Cardiac fibroblast (primary cell): ENCODE data around the gene DGKQ.

Experiments used
- DNase-seq, 2 donors: peaks; one replicate each; pipeline versions ENCODE4 v3.0.0 to v3.0.0-alpha.2; 2010; ENCODE audit warnings: low read depth in 2 of 2
- H3K4me3 ChIP-seq, 2 donors: replicated peaks in 1 of 2; 1 replicate in 1 of 2; 2 replicates in 1 of 2; pipeline ENCODE4 v1.5.1; 2011; ENCODE audit warnings: low read depth in 2 of 2, low read length in 2 of 2, mild to moderate bottlenecking in 2 of 2, moderate library complexity in 1 of 2
- TF ChIP-seq, protein P1 (sequence below): IDR thresholded peaks from one replicate; pipeline ENCODE4 v1.5.1; 2011; ENCODE audit warnings: low read depth, mild to moderate bottlenecking, low read length, inconsistent platforms

DGKQ gene

DNA sequence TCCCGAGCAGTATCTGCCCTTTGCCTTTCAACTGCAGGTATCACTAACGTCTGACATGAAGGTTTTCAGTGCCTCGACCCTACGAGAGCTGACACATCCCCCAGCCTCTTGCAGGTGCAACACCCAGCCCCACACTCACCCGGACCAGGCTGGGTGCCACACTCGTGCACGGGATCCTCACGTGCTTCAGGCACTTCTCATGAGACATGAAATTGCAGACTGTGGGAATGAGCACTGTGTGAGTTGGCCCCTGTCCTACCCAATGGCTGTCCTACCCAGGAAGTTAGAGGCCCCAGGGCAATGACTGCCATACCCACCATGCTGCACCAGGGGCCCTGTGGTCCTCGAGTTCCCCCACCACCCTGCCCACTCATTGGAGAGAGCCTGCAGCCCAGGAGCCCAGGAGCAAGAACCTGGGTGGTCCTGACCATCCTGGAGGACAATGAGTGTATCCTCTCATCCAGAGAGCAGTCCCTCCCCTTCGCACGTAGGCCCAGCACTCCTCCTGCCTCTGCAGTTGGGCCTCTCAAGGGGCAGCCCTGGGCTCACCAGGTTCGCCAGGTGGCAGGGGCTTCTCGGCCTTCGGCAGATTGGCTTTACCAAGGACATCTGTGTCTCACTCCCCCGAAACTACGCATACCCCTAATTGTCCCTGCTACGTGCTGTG lies 2.4 kb downstream of the DGKQ start:
- no peak overlapping the region for H3K4me3 ChIP-seq
- no peak for DNase-seq
- TF ChIP-seq, protein P1, sequence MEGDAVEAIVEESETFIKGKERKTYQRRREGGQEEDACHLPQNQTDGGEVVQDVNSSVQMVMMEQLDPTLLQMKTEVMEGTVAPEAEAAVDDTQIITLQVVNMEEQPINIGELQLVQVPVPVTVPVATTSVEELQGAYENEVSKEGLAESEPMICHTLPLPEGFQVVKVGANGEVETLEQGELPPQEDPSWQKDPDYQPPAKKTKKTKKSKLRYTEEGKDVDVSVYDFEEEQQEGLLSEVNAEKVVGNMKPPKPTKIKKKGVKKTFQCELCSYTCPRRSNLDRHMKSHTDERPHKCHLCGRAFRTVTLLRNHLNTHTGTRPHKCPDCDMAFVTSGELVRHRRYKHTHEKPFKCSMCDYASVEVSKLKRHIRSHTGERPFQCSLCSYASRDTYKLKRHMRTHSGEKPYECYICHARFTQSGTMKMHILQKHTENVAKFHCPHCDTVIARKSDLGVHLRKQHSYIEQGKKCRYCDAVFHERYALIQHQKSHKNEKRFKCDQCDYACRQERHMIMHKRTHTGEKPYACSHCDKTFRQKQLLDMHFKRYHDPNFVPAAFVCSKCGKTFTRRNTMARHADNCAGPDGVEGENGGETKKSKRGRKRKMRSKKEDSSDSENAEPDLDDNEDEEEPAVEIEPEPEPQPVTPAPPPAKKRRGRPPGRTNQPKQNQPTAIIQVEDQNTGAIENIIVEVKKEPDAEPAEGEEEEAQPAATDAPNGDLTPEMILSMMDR, result no peak

DNA sequence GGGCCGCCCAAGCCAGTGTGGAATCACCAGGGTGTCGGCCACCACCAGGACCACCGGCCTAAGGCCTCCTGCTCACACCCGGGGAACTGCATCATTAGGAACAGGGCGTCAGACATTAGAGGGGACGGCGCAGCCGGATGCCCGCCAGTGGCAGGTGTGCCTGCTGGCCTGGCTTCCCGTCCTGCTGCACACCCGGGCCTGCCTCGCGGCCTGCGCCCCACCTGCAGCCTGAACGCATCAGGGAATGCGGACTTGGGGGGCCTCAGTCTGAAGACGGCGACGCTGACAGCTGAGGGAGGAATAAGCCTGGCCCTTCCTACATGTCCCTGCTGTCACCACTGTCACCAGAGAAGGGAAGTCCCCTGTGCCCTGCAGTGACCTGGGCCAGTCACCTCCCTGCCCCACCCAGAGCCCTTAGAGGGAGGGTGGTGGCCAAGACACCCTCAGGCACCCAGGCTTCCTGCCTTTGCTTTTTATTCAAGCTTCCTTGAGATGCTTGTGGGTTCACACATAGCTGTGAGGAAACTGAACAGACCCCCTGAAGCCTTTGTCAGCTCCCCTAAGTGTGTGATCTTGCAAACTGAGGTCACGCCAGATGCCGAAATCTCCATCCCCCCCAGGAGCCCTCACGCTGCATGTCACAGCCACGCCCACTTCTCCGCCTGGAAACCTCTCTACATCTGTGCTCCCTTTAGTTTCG lies 3.2 kb downstream of the DGKQ start:
- no peak overlapping the region for H3K4me3 ChIP-seq
- TF ChIP-seq, protein P1, result no peak
- DNase-seq, result no peak

DNA sequence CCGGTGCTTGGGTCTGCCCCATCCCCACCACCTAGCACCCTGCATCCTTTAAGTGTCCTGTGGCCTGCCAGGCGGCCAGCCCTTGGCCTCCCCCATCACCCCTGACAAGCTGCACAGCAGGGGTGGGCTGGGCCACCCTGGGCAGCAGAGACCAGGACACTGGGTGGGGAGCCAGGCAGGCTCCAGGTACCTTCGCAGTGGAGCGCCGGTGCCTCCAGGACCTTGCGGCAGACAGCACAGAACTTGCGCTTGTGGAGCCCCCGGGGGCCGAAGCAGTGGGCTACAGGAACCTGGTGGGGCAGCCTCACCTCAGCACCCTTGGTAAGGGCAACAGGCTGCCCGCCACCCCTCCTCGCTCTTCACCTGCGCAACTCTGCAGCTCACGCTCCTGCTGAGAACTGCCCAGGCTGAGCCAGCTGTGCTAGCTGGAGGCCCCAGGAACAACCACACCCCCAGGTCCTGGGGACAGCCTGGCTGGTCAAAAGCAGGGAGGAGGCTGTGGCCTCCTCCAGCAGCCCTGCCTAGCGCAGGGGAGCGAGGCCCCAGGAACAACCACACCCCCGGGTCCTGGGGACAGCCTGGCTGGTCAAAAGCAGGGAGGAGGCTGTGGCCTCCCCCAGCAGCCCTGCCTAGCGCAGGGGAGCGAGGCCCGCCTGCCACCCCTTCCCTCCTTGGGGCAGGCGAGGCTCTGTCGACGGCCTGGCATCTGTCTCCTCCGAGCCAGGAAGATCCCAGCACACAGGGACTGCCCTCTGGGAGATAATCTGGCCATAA lies 4.6 kb downstream of the DGKQ start:
- no peak overlapping the region for H3K4me3 ChIP-seq
- TF ChIP-seq, protein P1, result no peak
- no peak for DNase-seq

- no peak for DNase-seq
- TF ChIP-seq, protein P1, result no peak
- no peak overlapping the region for H3K4me3 ChIP-seq
Measured at GRCh38 chr4:968221-968620, 5.1 kb downstream of the DGKQ start.

DNA sequence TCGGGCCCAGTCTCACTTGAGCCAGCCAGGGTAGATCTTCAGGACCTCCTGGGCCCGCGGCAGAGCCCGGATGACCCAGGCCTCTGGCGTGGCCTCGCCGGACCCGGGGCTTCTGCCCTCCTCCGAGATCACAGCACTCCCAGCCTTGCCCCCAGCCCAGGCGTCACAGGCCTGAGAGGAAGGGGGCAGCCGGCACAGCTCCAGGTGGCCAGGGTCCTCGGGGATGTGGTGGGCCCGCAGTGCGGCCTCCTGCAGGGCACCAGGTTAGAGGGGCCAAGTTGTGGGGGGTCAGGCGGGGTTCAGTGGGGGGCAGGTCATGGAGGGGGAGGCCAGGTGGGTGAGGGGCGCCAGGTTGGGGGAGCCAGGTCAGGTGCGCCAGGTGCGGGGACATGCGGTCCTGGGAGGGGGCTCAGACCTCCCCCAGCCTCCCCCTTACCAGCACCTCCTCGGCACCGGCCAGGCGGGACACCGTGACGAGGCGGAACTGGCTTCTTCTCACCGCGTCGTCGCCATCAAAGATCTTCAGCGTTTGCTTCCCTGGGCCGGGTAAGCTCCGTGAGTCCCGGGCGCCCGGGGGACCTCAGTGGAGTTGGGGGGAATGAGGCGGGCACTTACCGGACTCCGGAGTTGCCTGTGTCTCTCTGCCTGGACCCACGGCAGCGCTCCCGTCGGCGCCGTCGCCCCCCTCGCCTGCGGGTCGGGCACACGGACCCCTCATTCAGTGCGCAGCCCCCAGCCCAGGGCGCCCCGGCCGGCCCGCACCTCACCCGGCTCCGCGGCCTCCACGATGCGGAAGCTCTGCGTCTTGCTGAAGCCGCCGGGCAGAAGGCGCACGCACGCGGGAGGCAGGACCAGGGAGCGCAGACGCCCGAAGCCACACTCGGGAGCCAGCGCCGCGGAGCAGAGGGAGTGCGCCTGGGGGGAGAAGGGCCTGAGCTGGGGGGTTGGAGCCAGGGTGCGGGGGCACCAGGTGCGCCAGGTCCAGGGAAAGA lies 6.0 kb downstream of the DGKQ start:
- no peak overlapping the region for H3K4me3 ChIP-seq
- no peak for DNase-seq
- TF ChIP-seq, protein P1, result no peak
